GM18951 (cell line): ENCODE results near the gene PALLD.

Experiments
- POLR2A ChIP-seq: IDR thresholded peaks from 4 replicates; pipeline ENCODE4 v1.6.1; 2011; ENCODE audit warnings: mild to moderate bottlenecking; ENCODE audit not compliant: insufficient read length, insufficient read depth; ENCODE audit errors: extremely low read depth
- in situ Hi-C: fragments of 300-500 bp; cut with MboI; formaldehyde crosslinking; loops from one replicate; pipeline ENCODE4 v1.12.0; 2022; ENCODE audit warnings: low sequenced_read_pairs, mixed read lengths, inconsistent platforms; ENCODE audit not compliant: unreplicated experiment

The PALLD gene

GRCh38 chr4:168580228-168580627, 83.4 kb downstream of the PALLD start:
- in situ Hi-C loops, result no loop called here
- no peak for TF ChIP-seq POLR2A

GRCh38 chr4:168584321-168584771, 87.5 kb downstream of the PALLD start:
- in situ Hi-C loops, result no loop called here
- no peak for TF ChIP-seq POLR2A

GRCh38 chr4:168585168-168586091, 88.6 kb downstream of the PALLD start:
- no peak for TF ChIP-seq POLR2A
- in situ Hi-C loops, result no loop called here

GRCh38 chr4:168586926-168587325, 90.1 kb downstream of the PALLD start:
- in situ Hi-C loops, result no loop called here
- TF ChIP-seq POLR2A, result no peak

GRCh38 chr4:168587411-168588125, 90.7 kb downstream of the PALLD start:
- TF ChIP-seq POLR2A, result no peak
- in situ Hi-C loops, result no loop called here

- in situ Hi-C loops, result no loop called here
- TF ChIP-seq POLR2A, result no peak
Observed at GRCh38 chr4:168588916-168589531, 92.2 kb downstream of the PALLD start.

GRCh38 chr4:168592676-168593075, 95.8 kb downstream of the PALLD start:
- in situ Hi-C loops, result no loop called here

GRCh38 chr4:168593399-168593798, 96.5 kb downstream of the PALLD start:
- in situ Hi-C loops, result no loop called here
- no peak for TF ChIP-seq POLR2A

More at GRCh38 chr4:168592676-168593075, 95.8 kb downstream of the PALLD start:
- TF ChIP-seq POLR2A, result no peak

- in situ Hi-C loops, result no loop called here
- no peak for TF ChIP-seq POLR2A
Observed at GRCh38 chr4:168594121-168594520, 97.3 kb downstream of the PALLD start.

- TF ChIP-seq POLR2A, result no peak
- in situ Hi-C loops, result no loop called here
Observed at GRCh38 chr4:168598191-168598590, 101.3 kb downstream of the PALLD start.

GRCh38 chr4:168600796-168601583, 104.1 kb downstream of the PALLD start:
- in situ Hi-C loops, result no loop called here
- TF ChIP-seq POLR2A, result no peak

GRCh38 chr4:168601899-168602298, 105.0 kb downstream of the PALLD start:
- no peak for TF ChIP-seq POLR2A
- in situ Hi-C loops, result no loop called here
